BLaER1 (cell line): ENCODE measurements around the gene ANP32A.

Experiments
- H3K27ac ChIP-seq: shearing (Covaris generic); formaldehyde crosslinking; 2 replicates; pipeline ENCODE4 v1.8.1; 2022
- H3K27me3 ChIP-seq: shearing (Covaris generic); formaldehyde crosslinking; 2 replicates; pipeline ENCODE4 v1.8.1; 2022
- H3K36me3 ChIP-seq: shearing (Covaris generic); formaldehyde crosslinking; 2 replicates; pipeline ENCODE4 v1.8.1; 2022
- H3K4me1 ChIP-seq: shearing (Covaris generic); formaldehyde crosslinking; 2 replicates; pipeline ENCODE4 v1.8.1; 2022
- H3K4me2 ChIP-seq: shearing (Covaris generic); formaldehyde crosslinking; 2 replicates; pipeline ENCODE4 v1.8.1; 2022
- H3K4me3 ChIP-seq: shearing (Covaris generic); formaldehyde crosslinking; 2 replicates; pipeline ENCODE4 v1.8.1; 2022
- H3K9ac ChIP-seq: shearing (Covaris generic); formaldehyde crosslinking; 2 replicates; pipeline ENCODE4 v1.8.1; 2022
- H3K9me3 ChIP-seq: shearing (Covaris generic); formaldehyde crosslinking; 2 replicates; pipeline ENCODE4 v1.8.1; 2022
- H4K20me1 ChIP-seq: shearing (Covaris generic); formaldehyde crosslinking; 2 replicates; pipeline ENCODE4 v1.8.1; 2022
- Cebpa-rat ChIP-seq: shearing (Covaris generic); IDR thresholded peaks from 2 replicates; pipeline ENCODE4 v1.8.1; 2022

The ANP32A gene

DNA sequence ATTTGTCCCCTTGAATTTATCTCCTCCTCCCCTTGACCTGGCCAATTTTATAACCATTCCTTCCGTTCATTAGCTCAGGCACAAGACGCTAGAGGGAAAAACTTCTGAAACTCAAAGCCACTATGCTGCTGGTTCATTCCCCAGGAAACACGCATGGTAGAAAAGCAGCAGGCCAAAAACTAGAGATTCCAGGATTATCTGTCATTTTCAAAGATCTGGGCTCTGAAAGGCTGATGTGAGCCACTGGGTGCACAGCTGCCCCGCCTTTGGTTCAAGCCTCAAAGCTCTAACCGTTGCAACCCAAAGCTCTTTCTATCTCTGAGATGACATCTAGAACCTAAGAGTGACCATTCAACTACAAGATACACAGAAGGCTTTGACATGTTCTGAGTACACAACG lies 6.1 kb downstream of the ANP32A start:
- Histone ChIP-seq H4K20me1 (peaks cover 77% of the 10 kb centered on the region), H3K4me1 (peaks cover 75% of the 10 kb centered on the region), H3K27ac (0 out of 2 replicates have a peak overlapping the region, but pooled peaks have one; percentile 33), H3K36me3 (peaks cover 54% of the 10 kb centered on the region), H3K4me2 (peak overlapping the region; percentile 89), H3K4me3 (no peak overlapping the region), H3K9ac (peak overlapping the region; percentile 55; the same call in 1 of the 2 replicates), H3K27me3 (no peaks in the 10 kb centered on the region), H3K9me3 (no peaks in the 10 kb centered on the region)
- TF ChIP-seq Cebpa-rat, result no peak

GRCh38 chr15:68812597-68813431 lies 7.9 kb downstream of the ANP32A start:
- peaks cover 95% of the 10 kb centered on the region for H4K20me1 ChIP-seq

DNA sequence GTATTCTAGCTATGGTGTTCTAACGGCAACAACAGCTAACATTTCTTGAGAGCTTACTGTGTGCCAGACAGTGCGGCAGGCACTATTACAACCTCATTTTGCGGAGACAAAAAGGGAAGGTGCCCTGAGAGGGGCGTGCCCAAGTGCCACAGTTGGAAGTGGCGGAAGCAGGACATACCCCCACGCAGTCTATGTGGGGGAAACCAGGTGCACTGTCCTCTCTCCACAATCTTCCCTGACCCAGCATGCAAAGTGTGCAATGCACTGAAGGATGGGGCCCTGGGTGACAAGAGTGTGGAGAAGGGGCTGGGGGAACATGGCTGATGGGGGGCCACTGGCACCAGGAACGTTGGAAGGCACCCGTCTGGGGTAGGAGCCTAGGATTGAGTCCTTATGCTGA lies 8.6 kb downstream of the ANP32A start:
- Histone ChIP-seq H3K4me1 (peaks cover 99% of the 10 kb centered on the region), H3K36me3 (peaks cover 79% of the 10 kb centered on the region), H3K27me3 (no peaks in the 10 kb centered on the region), H4K20me1 (peaks cover 100% of the 10 kb centered on the region), H3K9ac (no peak overlapping the region), H3K27ac (0 out of 2 replicates have a peak overlapping the region, but pooled peaks have one; percentile 36), H3K4me2 (peak overlapping the region; percentile 11; the same call in 1 of the 2 replicates), H3K4me3 (no peak overlapping the region), H3K9me3 (no peaks in the 10 kb centered on the region)
- no peak for TF ChIP-seq Cebpa-rat

More at GRCh38 chr15:68812597-68813431, 7.9 kb downstream of the ANP32A start:
- peak overlapping the region; percentile 24; the same call in 1 of the 2 replicates for H3K27ac ChIP-seq
- H3K27me3 ChIP-seq, result no peaks in the 10 kb centered on the region
- peak overlapping the region; percentile 34 for H3K4me2 ChIP-seq
- peak overlapping the region; percentile 35; the same call in 1 of the 2 replicates for H3K9ac ChIP-seq
- TF ChIP-seq Cebpa-rat, result no peak
- no peaks in the 10 kb centered on the region for H3K9me3 ChIP-seq
- peaks cover 71% of the 10 kb centered on the region for H3K36me3 ChIP-seq
- H3K4me1 ChIP-seq, result peaks cover 93% of the 10 kb centered on the region
- H3K4me3 ChIP-seq, result no peak overlapping the region

- Histone ChIP-seq H3K9me3 (no peaks in the 10 kb centered on the region), H4K20me1 (peaks cover 100% of the 10 kb centered on the region), H3K4me3 (no peak overlapping the region), H3K9ac (no peak overlapping the region), H3K27me3 (no peaks in the 10 kb centered on the region), H3K36me3 (peaks cover 97% of the 10 kb centered on the region), H3K4me1 (peaks cover 86% of the 10 kb centered on the region), H3K4me2 (peak overlapping the region; percentile 20; the same call in 1 of the 2 replicates), H3K27ac (no peak overlapping the region)
- no peak for TF ChIP-seq Cebpa-rat
These were observed 11.2 kb downstream of the ANP32A start for GRCh38 chr15:68809517-68809916.

- H3K27ac ChIP-seq, result 0 out of 2 replicates have a peak overlapping the region, but pooled peaks have one; percentile 27
- H3K4me1 ChIP-seq, result peaks cover 78% of the 10 kb centered on the region
- no peak for TF ChIP-seq Cebpa-rat
- H4K20me1 ChIP-seq, result peaks cover 100% of the 10 kb centered on the region
- peaks cover 99% of the 10 kb centered on the region for H3K36me3 ChIP-seq
- H3K9me3 ChIP-seq, result no peaks in the 10 kb centered on the region
- H3K9ac ChIP-seq, result no peak overlapping the region
- no peak overlapping the region for H3K4me3 ChIP-seq
- H3K27me3 ChIP-seq, result no peaks in the 10 kb centered on the region
- H3K4me2 ChIP-seq, result peak overlapping the region; percentile 42; the same call in 1 of the 2 replicates
These were observed 11.9 kb downstream of the ANP32A start for GRCh38 chr15:68808770-68809169.

DNA sequence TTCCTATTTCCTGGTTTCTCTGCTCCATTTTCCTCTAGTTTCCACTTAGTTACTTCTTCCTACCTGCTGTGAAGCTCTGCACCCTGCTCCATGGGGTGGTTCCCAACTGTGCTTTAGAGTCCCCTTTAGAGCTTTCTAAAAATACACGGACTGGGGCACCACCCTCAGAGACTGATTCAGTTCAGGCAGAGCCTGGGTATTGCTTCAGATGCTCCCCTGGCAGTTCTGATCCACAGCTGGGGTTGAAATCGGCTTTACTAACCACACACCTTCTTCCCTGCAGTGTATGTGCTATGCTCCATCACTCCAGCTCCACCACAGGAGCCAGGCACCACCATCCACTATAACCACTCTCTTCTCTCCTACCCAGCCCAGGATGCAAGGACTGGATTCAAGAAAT lies 12.6 kb downstream of the ANP32A start:
- no peak overlapping the region for H3K4me3 ChIP-seq
- no peaks in the 10 kb centered on the region for H3K9me3 ChIP-seq
- peaks cover 100% of the 10 kb centered on the region for H4K20me1 ChIP-seq
- no peaks in the 10 kb centered on the region for H3K27me3 ChIP-seq
- H3K4me1 ChIP-seq, result peaks cover 75% of the 10 kb centered on the region
- H3K36me3 ChIP-seq, result peaks cover 100% of the 10 kb centered on the region
- no peak for TF ChIP-seq Cebpa-rat
- no peak overlapping the region for H3K27ac ChIP-seq
- H3K9ac ChIP-seq, result no peak overlapping the region
- H3K4me2 ChIP-seq, result peak overlapping the region; percentile 42

DNA sequence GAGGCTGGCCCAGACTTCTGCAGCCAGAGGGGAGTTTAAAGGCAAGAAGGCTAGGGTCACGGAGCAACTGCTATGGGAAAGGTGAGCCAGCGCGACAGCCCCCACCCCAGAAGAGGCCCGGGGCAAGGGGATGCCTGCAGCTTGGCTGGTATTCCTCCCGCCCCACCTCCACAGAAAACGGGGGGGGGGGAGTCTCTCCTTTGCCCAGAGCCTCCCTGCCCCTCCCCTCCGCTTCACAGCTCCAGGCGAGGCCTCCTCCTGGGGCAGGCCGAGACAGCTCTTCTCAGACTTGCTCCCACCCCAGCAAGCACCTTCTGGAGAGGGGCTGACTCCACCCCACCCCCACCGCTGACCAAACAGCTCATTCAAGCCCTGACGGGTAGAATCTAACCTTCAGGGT lies 13.4 kb downstream of the ANP32A start:
- Histone ChIP-seq H3K9me3 (no peaks in the 10 kb centered on the region), H3K27me3 (no peaks in the 10 kb centered on the region), H4K20me1 (peaks cover 100% of the 10 kb centered on the region), H3K36me3 (peaks cover 99% of the 10 kb centered on the region), H3K4me2 (no peak overlapping the region), H3K4me1 (peaks cover 75% of the 10 kb centered on the region), H3K9ac (no peak overlapping the region), H3K27ac (no peak overlapping the region), H3K4me3 (no peak overlapping the region)
- no peak for TF ChIP-seq Cebpa-rat

DNA sequence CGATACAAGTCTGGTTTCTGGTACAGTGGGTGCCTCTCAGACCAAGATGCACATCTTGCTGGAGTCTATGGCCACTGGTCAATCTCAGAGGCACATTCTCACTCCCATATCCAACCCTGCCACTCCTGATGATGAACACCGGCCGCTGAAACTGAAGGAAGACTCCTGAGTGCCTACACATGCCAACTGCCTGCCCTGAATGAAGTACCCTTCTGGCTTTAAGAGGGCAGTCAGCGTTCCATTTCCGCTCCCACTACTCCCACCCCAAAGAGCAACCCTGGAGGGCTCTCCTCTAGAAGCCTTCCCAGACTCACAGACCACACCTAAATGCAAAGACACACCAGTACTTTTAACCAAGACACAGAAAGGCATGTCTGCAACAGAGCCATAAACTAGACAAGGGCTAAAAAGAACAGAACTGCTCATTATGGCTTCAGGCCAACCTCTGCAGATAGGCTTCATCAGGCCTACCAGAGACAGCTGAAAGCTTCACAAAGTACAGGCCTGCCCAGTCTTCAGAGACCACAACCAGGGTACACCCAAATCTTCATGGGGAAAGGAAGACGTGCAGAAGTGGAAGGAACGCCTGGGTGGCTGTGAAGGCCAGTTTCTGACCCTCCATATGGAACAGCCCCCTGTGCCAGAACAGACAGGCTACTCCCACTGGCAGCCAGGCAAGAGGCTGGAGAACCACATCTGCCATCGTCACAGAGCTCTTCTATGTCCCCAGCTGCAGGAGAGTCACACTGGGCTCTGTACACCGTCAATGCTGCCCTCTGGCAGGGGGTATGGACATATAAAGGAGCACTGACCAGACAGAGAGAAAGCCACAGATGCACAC lies 14.3 kb downstream of the ANP32A start:
- TF ChIP-seq Cebpa-rat, result no peak
- Histone ChIP-seq H3K27ac (no peak overlapping the region), H3K27me3 (no peaks in the 10 kb centered on the region), H4K20me1 (peaks cover 100% of the 10 kb centered on the region), H3K36me3 (peaks cover 97% of the 10 kb centered on the region), H3K4me1 (peaks cover 75% of the 10 kb centered on the region), H3K9me3 (no peaks in the 10 kb centered on the region), H3K9ac (no peak overlapping the region), H3K4me3 (no peak overlapping the region), H3K4me2 (no peak overlapping the region; the same call in 1 of the 2 replicates)

- H3K9ac ChIP-seq, result no peak overlapping the region
- peaks cover 71% of the 10 kb centered on the region for H3K36me3 ChIP-seq
- no peaks in the 10 kb centered on the region for H3K27me3 ChIP-seq
- H3K4me3 ChIP-seq, result no peak overlapping the region
- no peaks in the 10 kb centered on the region for H3K9me3 ChIP-seq
- H3K4me2 ChIP-seq, result peak overlapping the region; percentile 31; the same call in 1 of the 2 replicates
- peaks cover 100% of the 10 kb centered on the region for H4K20me1 ChIP-seq
- no peak overlapping the region for H3K27ac ChIP-seq
- peaks cover 76% of the 10 kb centered on the region for H3K4me1 ChIP-seq
- TF ChIP-seq Cebpa-rat, result no peak
These were observed 18.3 kb downstream of the ANP32A start for GRCh38 chr15:68802373-68802772.
